ENCODE results near the gene CHAT. TPM values are rescaled to one million over a fixed set of nuclear protein-coding genes. Genes with fewer than 3 reads are reported as not detected.

Gene CHAT
- total RNA-seq, 3 donors from 2014 or later (not counting 1 experiment from before 2014, with no cell fraction given), result not detected

DNA sequence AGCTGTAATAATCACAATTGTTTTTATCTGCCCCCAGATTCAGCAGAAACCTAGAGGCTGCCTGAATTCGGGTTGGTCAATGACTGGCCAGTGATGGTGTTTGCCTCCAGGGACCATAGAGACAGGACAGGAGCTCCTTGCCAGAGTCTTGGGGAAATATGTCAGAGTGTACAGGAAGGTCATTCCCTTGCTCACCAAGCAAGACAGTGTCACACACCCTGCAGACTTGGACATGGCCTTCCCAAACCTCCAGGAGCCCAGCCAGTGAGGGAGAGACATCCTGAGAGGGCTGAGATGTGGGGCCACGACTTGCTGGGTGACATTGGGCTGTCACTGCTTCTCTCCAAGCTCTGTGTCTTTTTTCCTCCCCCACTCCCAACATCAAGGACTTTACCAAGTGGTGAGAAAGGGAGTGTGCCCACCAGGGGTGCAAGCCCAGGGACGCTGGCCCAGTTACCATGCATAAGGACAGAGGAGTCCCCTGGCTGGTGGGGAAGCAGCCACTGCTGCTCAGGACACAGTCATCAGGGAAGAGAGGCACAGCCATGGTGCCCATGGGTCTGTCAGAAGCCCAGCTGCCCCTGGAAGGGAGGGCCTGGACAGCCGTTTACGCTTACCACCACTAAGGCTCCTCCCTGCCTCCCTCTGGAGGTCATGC lies 40.3 kb downstream of the CHAT start:
- H3K27ac ChIP-seq (ENCODE audit: low read length), result no peak overlapping the region
- TF ChIP-seq, protein P1, sequence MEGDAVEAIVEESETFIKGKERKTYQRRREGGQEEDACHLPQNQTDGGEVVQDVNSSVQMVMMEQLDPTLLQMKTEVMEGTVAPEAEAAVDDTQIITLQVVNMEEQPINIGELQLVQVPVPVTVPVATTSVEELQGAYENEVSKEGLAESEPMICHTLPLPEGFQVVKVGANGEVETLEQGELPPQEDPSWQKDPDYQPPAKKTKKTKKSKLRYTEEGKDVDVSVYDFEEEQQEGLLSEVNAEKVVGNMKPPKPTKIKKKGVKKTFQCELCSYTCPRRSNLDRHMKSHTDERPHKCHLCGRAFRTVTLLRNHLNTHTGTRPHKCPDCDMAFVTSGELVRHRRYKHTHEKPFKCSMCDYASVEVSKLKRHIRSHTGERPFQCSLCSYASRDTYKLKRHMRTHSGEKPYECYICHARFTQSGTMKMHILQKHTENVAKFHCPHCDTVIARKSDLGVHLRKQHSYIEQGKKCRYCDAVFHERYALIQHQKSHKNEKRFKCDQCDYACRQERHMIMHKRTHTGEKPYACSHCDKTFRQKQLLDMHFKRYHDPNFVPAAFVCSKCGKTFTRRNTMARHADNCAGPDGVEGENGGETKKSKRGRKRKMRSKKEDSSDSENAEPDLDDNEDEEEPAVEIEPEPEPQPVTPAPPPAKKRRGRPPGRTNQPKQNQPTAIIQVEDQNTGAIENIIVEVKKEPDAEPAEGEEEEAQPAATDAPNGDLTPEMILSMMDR (IDR thresholded peaks at IDR 0.05), result no peak
- peaks cover 2% of the 10 kb centered on the region for H3K27me3 ChIP-seq (ENCODE audit: control insufficient read depth, insufficient read depth, low read length)
- WGBS (ENCODE audit: insufficient coverage), result 60% methylated on average over 5 of the region's 5 CpGs
- intact Hi-C loops (cut with micrococcal nuclease), result no loop called here
- no peaks in the 10 kb centered on the region for H3K36me3 ChIP-seq (ENCODE audit: control insufficient read depth, insufficient read depth, low read length)
- DNase-seq (no peak), ATAC-seq (no peak)
- Mint-ChIP-seq H3K4me1 (peaks cover 0 to 8% of the 10 kb centered on the region in 2 donors), H3K27me3 (ENCODE audit: low read depth in 2 of 2) (peaks cover 13 to 32% of the 10 kb centered on the region in 2 donors), H3K9me3 (peaks cover 4 to 6% of the 10 kb centered on the region in 2 donors), H3K36me3 (peaks cover 7% of the 10 kb centered on the region), H3K27ac (no peak overlapping the region), H3K4me3 (no peak overlapping the region)
- H3K9me3 ChIP-seq (ENCODE audit: control insufficient read depth, insufficient read depth, low read length), result no peaks in the 10 kb centered on the region
- peaks cover 9% of the 10 kb centered on the region for H3K4me1 ChIP-seq (ENCODE audit: control insufficient read depth, insufficient read depth, low read length)
- H3K4me3 ChIP-seq (ENCODE audit: low read length), result no peak overlapping the region

DNA sequence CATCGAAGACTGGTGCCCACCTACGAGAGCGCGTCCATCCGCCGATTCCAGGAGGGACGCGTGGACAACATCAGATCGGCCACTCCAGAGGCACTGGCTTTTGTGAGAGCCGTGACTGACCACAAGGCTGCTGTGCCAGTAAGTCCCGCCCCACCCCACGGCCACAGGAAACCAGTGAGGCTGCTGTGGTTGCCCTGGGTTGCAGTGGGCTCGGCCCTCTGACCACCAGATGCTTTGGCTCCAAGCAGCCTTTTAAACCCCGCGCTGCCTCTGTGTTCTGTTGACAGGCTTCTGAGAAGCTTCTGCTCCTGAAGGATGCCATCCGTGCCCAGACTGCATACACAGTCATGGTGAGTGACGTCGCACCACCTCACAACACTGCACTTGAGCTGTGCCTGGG lies 41.3 kb downstream of the CHAT start:
- DNase-seq, result no peak
- 58% methylated on average over 18 of the region's 18 CpGs for WGBS (ENCODE audit: insufficient coverage)
- ATAC-seq, result no peak
- TF ChIP-seq, protein P1 (IDR thresholded peaks at IDR 0.05), result no peak
- Mint-ChIP-seq H3K36me3 (peaks cover 16% of the 10 kb centered on the region), H3K9me3 (peaks cover 5 to 11% of the 10 kb centered on the region in 2 donors), H3K27ac (no peak overlapping the region), H3K4me1 (peaks cover 0 to 4% of the 10 kb centered on the region in 2 donors), H3K27me3 (ENCODE audit: low read depth in 2 of 2) (peaks cover 17 to 33% of the 10 kb centered on the region in 2 donors), H3K4me3 (no peak overlapping the region)
- H3K27ac ChIP-seq (ENCODE audit: low read length), result no peak overlapping the region
- H3K4me1 ChIP-seq (ENCODE audit: control insufficient read depth, insufficient read depth, low read length), result peaks cover 9% of the 10 kb centered on the region
- no peak overlapping the region for H3K4me3 ChIP-seq (ENCODE audit: low read length)
- H3K9me3 ChIP-seq (ENCODE audit: control insufficient read depth, insufficient read depth, low read length), result no peaks in the 10 kb centered on the region
- intact Hi-C loops (cut with micrococcal nuclease), result no loop called here
- H3K27me3 ChIP-seq (ENCODE audit: control insufficient read depth, insufficient read depth, low read length), result peaks cover 2% of the 10 kb centered on the region
- H3K36me3 ChIP-seq (ENCODE audit: control insufficient read depth, insufficient read depth, low read length), result no peaks in the 10 kb centered on the region

- peaks cover 16% of the 10 kb centered on the region for H3K36me3 Mint-ChIP-seq
- ATAC-seq (no peak), DNase-seq (no peak)
- H3K4me3 Mint-ChIP-seq, result no peak overlapping the region
- H3K27me3 ChIP-seq (ENCODE audit: control insufficient read depth, insufficient read depth, low read length), result peaks cover 2% of the 10 kb centered on the region
- no peak overlapping the region for H3K4me3 ChIP-seq (ENCODE audit: low read length)
- no peak overlapping the region for H3K27ac ChIP-seq (ENCODE audit: low read length)
- intact Hi-C loops (cut with micrococcal nuclease), result no loop called here
- no peaks in the 10 kb centered on the region for H3K36me3 ChIP-seq (ENCODE audit: control insufficient read depth, insufficient read depth, low read length)
- H3K9me3 ChIP-seq (ENCODE audit: control insufficient read depth, insufficient read depth, low read length), result no peaks in the 10 kb centered on the region
- peaks cover 13 to 33% of the 10 kb centered on the region in 2 donors for H3K27me3 Mint-ChIP-seq (ENCODE audit: low read depth in 2 of 2)
- WGBS (ENCODE audit: insufficient coverage), result 77% methylated on average over 9 of the region's 9 CpGs
- TF ChIP-seq, protein P1 (IDR thresholded peaks at IDR 0.05), result no peak
- H3K9me3 Mint-ChIP-seq, result peaks cover 5 to 11% of the 10 kb centered on the region in 2 donors
- no peaks in the 10 kb centered on the region for H3K4me1 Mint-ChIP-seq
- H3K27ac Mint-ChIP-seq, result no peak overlapping the region
- peaks cover 9% of the 10 kb centered on the region for H3K4me1 ChIP-seq (ENCODE audit: control insufficient read depth, insufficient read depth, low read length)
Observed at GRCh38 chr10:49656845-49657493, 43.1 kb downstream of the CHAT start.
